Measurements from ENCODE around the gene C20orf96. TPM values are rescaled to one million over a fixed set of nuclear protein-coding genes. Genes with fewer than 3 reads are reported as not detected.

Gene C20orf96
- total and polyA plus RNA-seq, 2 experiments from 2014 or later = 14.6 to 36.3 TPM

DNA sequence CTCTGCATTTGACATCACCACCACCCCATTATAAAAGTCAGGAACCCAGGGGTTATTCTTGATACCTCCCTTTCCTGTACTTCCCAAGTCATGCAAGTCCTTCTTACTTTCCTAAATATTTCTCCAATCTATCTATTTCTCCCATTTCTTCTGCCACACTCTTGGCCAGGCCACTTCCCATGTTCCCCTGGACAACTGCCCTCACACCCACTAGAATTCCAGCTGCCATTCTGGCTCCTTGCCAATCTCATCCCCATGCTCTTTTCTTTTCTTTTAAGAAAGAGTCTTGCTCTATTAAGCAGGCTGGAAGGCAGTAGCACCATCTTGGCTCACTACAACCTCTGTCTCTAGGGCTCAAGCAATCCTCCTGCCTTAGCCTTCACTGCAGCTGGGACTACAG is 17.8 kb downstream of the C20orf96 start:
- Mint-ChIP-seq H3K27ac (no peak overlapping the region), H3K36me3 (ENCODE audit: low read depth) (peaks cover 33% of the 10 kb centered on the region), H3K9me3 (no peaks in the 10 kb centered on the region), H3K4me1 (peaks cover 2% of the 10 kb centered on the region), H3K27me3 (ENCODE audit: insufficient read depth, low read depth, poor library complexity) (peaks cover 13% of the 10 kb centered on the region), H3K4me3 (no peak overlapping the region)
- H3K79me2 ChIP-seq (replicated peaks; ENCODE audit: insufficient read depth) = no peaks in the 10 kb centered on the region
- no peak overlapping the region for H3K27ac ChIP-seq (ENCODE audit: low read depth)
- H2AFZ ChIP-seq = no peak overlapping the region
- H3F3A ChIP-seq (replicated peaks; ENCODE audit: low read depth) = peaks cover 3% of the 10 kb centered on the region; the same call in 1 of the 2 replicates
- peaks cover 8% of the 10 kb centered on the region; the same call in 1 of the 2 replicates for H3K27me3 ChIP-seq (ENCODE audit: insufficient read depth)
- H3K4me1 ChIP-seq (ENCODE audit: insufficient read depth) = no peaks in the 10 kb centered on the region
- ATAC-seq = no peak
- no peak overlapping the region for H3K4me2 ChIP-seq
- TF ChIP-seq, protein P1, sequence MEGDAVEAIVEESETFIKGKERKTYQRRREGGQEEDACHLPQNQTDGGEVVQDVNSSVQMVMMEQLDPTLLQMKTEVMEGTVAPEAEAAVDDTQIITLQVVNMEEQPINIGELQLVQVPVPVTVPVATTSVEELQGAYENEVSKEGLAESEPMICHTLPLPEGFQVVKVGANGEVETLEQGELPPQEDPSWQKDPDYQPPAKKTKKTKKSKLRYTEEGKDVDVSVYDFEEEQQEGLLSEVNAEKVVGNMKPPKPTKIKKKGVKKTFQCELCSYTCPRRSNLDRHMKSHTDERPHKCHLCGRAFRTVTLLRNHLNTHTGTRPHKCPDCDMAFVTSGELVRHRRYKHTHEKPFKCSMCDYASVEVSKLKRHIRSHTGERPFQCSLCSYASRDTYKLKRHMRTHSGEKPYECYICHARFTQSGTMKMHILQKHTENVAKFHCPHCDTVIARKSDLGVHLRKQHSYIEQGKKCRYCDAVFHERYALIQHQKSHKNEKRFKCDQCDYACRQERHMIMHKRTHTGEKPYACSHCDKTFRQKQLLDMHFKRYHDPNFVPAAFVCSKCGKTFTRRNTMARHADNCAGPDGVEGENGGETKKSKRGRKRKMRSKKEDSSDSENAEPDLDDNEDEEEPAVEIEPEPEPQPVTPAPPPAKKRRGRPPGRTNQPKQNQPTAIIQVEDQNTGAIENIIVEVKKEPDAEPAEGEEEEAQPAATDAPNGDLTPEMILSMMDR (conservative IDR thresholded peaks at IDR 0.05; ENCODE audit: low read depth in 2 of 2) = no peak
- TF ChIP-seq JUNB (IDR thresholded peaks at IDR 0.05; ENCODE audit: unreplicated experiment) = no peak
- TF ChIP-seq ZNF331 (CRISPR knock-in tag; IDR thresholded peaks at IDR 0.05; ENCODE audit: low read depth) = no peak
- no peak for TF ChIP-seq ZNF114 (CRISPR knock-in tag; IDR thresholded peaks at IDR 0.05)
- no peak for TF ChIP-seq EZH2 (IDR thresholded peaks at IDR 0.05; ENCODE audit: low read depth, unreplicated experiment)
- TF ChIP-seq, protein P2, sequence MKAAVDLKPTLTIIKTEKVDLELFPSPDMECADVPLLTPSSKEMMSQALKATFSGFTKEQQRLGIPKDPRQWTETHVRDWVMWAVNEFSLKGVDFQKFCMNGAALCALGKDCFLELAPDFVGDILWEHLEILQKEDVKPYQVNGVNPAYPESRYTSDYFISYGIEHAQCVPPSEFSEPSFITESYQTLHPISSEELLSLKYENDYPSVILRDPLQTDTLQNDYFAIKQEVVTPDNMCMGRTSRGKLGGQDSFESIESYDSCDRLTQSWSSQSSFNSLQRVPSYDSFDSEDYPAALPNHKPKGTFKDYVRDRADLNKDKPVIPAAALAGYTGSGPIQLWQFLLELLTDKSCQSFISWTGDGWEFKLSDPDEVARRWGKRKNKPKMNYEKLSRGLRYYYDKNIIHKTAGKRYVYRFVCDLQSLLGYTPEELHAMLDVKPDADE (IDR thresholded peaks at IDR 0.05) = no peak
- TF ChIP-seq NANOG (IDR thresholded peaks at IDR 0.05; ENCODE audit: borderline replicate concordance) = no peak
- no peak for TF ChIP-seq CREB1 (CRISPR knock-in tag; IDR thresholded peaks at IDR 0.05; ENCODE audit: low read depth)
- TF ChIP-seq EZH2phosphoT487 (IDR thresholded peaks at IDR 0.05; ENCODE audit: unreplicated experiment) = no peak
- TF ChIP-seq, protein P3, sequence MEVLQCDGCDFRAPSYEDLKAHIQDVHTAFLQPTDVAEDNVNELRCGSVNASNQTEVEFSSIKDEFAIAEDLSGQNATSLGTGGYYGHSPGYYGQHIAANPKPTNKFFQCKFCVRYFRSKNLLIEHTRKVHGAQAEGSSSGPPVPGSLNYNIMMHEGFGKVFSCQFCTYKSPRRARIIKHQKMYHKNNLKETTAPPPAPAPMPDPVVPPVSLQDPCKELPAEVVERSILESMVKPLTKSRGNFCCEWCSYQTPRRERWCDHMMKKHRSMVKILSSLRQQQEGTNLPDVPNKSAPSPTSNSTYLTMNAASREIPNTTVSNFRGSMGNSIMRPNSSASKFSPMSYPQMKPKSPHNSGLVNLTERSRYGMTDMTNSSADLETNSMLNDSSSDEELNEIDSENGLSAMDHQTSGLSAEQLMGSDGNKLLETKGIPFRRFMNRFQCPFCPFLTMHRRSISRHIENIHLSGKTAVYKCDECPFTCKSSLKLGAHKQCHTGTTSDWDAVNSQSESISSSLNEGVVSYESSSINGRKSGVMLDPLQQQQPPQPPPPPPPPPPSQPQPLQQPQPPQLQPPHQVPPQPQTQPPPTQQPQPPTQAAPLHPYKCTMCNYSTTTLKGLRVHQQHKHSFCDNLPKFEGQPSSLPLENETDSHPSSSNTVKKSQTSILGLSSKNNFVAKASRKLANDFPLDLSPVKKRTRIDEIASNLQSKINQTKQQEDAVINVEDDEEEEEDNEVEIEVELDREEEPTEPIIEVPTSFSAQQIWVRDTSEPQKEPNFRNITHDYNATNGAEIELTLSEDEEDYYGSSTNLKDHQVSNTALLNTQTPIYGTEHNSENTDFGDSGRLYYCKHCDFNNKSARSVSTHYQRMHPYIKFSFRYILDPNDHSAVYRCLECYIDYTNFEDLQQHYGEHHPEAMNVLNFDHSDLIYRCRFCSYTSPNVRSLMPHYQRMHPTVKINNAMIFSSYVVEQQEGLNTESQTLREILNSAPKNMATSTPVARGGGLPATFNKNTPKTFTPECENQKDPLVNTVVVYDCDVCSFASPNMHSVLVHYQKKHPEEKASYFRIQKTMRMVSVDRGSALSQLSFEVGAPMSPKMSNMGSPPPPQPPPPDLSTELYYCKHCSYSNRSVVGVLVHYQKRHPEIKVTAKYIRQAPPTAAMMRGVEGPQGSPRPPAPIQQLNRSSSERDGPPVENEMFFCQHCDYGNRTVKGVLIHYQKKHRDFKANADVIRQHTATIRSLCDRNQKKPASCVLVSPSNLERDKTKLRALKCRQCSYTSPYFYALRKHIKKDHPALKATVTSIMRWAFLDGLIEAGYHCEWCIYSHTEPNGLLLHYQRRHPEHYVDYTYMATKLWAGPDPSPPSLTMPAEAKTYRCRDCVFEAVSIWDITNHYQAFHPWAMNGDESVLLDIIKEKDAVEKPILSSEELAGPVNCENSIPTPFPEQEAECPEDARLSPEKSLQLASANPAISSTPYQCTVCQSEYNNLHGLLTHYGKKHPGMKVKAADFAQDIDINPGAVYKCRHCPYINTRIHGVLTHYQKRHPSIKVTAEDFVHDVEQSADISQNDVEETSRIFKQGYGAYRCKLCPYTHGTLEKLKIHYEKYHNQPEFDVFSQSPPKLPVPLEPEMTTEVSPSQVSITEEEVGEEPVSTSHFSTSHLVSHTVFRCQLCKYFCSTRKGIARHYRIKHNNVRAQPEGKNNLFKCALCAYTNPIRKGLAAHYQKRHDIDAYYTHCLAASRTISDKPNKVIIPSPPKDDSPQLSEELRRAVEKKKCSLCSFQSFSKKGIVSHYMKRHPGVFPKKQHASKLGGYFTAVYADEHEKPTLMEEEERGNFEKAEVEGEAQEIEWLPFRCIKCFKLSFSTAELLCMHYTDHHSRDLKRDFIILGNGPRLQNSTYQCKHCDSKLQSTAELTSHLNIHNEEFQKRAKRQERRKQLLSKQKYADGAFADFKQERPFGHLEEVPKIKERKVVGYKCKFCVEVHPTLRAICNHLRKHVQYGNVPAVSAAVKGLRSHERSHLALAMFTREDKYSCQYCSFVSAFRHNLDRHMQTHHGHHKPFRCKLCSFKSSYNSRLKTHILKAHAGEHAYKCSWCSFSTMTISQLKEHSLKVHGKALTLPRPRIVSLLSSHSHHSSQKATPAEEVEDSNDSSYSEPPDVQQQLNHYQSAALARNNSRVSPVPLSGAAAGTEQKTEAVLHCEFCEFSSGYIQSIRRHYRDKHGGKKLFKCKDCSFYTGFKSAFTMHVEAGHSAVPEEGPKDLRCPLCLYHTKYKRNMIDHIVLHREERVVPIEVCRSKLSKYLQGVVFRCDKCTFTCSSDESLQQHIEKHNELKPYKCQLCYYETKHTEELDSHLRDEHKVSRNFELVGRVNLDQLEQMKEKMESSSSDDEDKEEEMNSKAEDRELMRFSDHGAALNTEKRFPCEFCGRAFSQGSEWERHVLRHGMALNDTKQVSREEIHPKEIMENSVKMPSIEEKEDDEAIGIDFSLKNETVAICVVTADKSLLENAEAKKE (CRISPR knock-in tag; IDR thresholded peaks at IDR 0.05) = no peak
- TF ChIP-seq, protein P4, sequence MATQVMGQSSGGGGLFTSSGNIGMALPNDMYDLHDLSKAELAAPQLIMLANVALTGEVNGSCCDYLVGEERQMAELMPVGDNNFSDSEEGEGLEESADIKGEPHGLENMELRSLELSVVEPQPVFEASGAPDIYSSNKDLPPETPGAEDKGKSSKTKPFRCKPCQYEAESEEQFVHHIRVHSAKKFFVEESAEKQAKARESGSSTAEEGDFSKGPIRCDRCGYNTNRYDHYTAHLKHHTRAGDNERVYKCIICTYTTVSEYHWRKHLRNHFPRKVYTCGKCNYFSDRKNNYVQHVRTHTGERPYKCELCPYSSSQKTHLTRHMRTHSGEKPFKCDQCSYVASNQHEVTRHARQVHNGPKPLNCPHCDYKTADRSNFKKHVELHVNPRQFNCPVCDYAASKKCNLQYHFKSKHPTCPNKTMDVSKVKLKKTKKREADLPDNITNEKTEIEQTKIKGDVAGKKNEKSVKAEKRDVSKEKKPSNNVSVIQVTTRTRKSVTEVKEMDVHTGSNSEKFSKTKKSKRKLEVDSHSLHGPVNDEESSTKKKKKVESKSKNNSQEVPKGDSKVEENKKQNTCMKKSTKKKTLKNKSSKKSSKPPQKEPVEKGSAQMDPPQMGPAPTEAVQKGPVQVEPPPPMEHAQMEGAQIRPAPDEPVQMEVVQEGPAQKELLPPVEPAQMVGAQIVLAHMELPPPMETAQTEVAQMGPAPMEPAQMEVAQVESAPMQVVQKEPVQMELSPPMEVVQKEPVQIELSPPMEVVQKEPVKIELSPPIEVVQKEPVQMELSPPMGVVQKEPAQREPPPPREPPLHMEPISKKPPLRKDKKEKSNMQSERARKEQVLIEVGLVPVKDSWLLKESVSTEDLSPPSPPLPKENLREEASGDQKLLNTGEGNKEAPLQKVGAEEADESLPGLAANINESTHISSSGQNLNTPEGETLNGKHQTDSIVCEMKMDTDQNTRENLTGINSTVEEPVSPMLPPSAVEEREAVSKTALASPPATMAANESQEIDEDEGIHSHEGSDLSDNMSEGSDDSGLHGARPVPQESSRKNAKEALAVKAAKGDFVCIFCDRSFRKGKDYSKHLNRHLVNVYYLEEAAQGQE (IDR thresholded peaks at IDR 0.05; ENCODE audit: unreplicated experiment) = no peak
- no peak for TF ChIP-seq POLR2AphosphoS5 (IDR thresholded peaks at IDR 0.05; ENCODE audit: low read depth)
- no peak for TF ChIP-seq STAT1 (IDR thresholded peaks at IDR 0.05; ENCODE audit: unreplicated experiment)
- no peak overlapping the region for H3K4me3 ChIP-seq
- H3K9me2 ChIP-seq (ENCODE audit: insufficient read depth) = no peaks in the 10 kb centered on the region
- H3K36me3 ChIP-seq (ENCODE audit: insufficient read depth) = no peaks in the 10 kb centered on the region
- H4K20me1 ChIP-seq (replicated peaks; ENCODE audit: insufficient read depth) = peaks cover 8% of the 10 kb centered on the region
- no peak for DNase-seq (ENCODE audit: low spot score)
